GM19099 (cell line): ENCODE data around the gene SEMA5A.

Source experiments
- POLR2A ChIP-seq: IDR thresholded peaks from 3 replicates; pipeline ENCODE4 v1.6.1; 2011; ENCODE audit warnings: low read depth; ENCODE audit not compliant: insufficient read length; ENCODE audit errors: extremely low read depth

The SEMA5A gene

DNA sequence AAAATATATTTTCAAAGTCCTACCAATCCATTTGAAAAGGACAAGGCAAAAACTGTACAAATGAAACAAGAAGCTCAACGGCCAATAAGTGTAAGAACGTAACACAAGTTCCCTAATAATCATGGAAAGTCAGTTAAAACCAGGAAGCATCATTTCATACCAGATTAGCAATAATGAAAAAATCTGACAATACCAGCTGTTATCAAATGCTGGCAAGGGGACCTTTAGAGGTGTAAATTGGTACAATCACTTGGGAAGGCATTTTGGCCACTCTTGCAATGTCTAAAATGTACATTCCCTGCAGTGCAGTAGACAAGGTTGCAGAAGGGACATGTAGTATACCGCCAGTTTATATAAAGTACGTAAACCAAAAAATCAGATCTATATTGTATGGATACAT, 10.1 kb upstream of the SEMA5A start:
- TF ChIP-seq POLR2A: no peak

DNA sequence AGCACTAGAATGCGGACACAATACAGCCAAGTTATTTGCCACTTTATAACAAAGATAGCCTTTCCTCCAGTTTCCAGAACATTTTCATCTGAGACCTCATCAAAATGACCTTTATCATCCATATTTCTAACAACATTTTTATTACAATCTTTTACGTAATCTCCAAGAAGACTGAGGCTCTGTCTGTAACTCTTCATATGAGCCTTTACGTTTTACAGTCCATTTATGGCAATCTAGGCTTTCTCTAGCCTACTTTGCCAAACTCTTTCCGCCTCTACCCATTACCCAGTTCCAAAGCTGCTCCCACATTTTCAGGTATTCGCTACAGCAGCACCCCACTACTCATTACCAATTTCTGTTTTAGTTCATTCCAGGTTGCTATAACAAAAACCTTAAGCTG, 8.2 kb upstream of the SEMA5A start:
- no peak for TF ChIP-seq POLR2A

DNA sequence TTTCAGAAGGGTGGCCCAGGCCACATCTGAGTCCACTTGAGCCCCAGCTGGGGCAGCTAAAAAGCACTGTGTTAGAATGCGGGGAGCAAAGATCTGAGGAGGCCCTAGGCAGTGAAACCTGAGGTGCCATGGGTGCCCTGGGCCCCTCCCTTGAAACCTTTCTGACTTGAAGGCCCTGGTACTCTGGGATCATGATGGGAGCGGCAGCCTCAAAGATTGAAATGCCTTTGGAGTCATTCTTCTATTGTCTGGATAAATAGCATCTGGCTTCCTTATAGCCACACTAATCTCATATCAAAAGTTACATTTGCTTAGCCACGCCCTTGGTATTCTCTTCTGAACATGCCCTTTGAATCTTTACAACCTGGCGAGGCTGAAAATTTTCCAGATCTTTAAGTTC, 7.7 kb upstream of the SEMA5A start:
- TF ChIP-seq POLR2A: no peak

DNA sequence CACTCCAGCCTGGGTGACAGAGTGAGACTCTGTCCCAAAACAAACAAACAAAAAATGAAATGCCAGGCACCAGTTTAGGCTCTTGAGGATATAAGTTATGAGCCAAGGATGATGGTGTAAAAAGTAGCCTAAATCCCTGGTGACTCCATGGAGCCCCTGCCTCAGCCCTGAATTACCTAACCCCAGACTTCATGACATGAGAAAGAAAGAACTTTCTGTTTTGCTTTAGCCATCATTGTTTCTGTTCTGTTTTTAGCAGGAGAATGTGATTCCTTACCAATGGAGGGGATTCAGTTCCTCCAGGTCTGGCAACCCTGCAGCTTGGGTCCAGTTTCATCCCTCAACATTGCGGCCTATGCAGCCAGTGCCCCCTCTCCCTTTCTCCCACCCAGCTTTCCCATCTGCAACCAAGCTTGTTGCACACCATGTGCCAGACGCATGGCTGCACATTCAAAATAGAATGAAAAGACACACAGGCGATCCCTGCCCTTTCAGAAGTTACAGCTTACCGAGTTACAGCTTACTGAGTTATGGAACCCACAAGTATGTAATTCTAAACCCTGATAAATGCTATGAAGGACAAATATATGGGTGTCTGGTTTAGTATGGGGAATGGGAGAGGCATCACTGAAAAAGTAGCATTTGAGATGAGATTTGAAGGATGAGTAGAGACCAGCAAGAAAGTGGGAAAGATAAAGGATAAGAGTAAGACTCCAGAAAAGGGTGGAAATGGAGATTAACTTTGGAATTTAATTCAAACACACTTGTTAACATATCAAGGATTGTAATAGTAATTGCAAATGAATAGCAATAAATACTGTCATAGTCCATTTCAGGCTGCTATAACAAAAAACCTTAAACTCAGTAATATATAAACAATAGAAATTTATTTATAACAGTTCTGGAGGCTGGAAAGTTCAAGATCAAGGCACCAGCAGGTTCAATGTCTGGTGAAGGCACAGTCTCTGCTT, 6.0 kb upstream of the SEMA5A start:
- no peak for TF ChIP-seq POLR2A

DNA sequence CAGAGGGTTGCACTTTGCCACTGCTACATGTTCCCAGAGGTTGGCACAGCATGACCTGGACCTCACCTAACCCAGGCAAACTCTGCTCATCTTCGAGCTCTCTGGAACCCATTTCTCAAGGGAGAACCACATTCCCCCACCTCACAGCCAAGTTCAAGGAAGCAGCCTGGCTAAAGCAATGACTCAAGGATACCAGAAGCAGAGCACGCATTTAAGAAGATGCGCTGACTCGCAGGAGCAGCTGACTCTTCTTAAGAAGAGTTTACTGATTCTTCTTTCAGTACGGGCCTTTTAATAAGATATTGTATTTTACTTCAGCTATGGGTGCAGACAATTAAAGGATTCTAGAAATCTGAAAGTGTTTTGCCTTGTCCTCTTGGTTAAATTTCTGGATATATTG, 4.1 kb upstream of the SEMA5A start:
- TF ChIP-seq POLR2A: no peak

DNA sequence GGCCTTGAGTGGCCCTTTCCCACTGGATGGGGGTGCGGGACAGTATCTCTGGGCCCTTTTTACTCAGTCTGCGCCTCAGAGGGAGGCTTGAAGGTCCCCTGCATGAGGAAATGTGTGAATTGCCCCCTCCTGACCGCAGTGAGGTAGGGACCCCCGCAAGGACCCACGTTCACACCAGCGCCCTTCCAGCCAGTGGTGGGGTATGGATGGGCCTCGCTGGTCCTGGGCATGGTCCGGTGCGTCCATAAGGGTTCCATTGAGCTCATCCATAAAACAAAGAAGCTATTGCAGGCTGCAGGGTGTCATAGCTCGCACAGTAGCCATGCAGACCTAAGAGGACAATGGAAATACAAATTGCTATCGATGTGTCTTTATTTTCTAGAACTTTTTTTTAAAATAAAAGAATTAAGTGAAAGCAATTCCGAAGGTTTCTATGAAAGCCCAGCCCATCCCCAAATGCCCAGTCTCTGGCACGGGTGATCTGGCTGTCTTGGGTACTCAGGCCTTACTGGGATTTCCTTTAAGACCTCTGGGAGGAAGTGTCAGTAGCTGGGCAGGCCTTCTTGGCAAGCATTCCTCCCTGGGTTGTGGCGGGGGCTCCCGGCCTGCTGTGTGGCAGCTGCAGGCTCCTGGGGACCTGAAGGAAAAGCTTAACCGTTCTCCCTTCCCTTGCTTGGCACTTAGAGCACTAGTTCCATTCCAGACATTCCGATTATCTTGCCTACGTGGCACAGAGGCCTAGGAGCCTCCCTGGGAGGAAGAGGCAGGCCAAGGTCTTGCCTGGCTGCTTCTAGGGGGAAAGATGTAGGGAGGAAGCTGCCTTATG, 1.5 kb upstream of the SEMA5A start:
- no peak for TF ChIP-seq POLR2A

DNA sequence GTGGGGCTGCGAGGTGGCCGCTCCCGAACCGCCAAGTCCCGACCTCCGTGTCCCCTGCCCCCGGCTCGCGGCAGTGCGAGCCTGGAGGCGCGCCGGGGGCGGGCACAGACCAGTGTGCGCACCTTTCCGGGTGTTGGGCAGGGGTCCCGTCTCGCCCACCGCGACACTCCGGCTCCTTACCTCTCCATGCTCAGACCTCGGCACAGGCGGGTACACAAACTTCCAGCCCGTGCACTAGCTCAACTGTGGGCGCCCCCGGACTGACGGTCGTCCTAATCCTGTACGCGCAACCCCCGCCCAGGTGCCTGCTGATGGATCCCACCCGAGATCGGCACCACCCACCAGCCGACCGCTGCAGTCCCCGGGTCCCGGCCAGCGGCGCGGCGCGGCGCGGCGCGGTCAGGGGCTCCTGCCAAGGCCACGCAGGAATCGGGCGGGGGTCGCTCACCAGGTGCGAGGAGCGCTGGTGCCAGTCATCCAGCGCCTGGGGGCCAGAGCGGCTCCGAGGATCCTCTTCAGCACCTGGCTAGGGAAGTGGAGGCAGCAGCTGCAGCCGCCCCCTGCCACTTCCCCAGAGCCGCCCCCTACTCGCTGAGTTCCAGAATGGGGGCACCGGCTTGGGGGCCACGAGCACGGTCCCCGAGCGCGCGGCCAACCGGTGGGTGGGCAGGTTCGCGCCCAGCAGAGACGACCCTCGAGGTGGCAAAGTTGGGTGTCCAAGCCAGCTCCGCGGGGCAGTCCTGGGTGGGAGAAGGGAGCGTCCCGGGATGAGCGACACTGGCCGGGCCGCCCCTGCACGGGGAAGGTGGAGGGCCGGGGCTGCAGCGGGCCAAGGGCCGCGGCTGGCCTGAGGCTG, 511 bp downstream of the SEMA5A start:
- no peak for TF ChIP-seq POLR2A

DNA sequence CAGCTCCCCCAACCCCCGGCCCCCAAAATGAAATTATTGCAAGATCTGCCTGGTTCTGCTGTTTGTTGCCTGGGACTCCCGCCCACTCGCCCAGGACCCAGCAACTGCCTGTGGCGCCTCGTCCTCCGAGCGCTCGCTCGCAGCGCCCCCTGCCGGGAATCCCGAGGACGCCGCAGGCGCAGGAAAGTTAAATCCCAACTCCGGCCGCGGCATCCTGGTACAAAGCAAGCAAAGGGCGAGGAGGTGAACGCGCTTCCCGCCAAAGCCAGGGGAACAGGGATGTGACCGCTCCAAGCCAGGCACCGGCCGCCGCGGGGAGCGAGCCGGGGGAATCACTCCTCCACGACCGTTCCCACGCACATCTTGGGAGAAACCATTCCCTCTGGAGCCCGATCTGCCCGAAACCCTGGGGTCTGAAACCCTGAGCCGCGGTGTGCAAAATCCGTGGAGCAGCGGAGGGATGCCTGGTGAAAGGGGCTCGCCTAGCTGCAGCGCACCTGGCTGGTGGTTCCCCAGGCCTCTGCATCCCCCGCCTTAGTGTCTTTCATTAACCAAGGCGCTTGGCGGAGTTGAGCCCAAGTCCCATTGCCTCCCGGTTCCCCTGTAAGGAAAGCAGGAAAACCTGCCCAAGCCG, 1.3 kb downstream of the SEMA5A start:
- no peak for TF ChIP-seq POLR2A

DNA sequence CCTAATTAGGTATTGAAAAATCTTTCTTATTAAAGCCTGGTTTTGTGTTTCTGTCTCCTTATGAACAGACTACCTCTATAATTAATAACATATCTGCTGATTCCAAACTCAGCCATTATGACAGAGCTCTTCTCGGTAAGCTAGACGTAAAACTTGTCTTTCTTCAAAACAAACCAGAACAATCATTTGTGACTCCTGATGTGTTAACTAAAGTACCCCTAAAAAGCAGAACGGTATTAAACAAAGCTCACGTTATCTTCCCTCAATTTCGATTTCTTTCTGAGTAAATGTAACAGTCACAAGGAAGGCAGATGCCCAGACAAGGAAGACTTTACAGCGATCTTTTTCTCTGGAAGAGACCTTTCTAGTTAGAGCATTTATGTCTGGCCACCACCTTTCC, 1.8 kb downstream of the SEMA5A start:
- no peak for TF ChIP-seq POLR2A

DNA sequence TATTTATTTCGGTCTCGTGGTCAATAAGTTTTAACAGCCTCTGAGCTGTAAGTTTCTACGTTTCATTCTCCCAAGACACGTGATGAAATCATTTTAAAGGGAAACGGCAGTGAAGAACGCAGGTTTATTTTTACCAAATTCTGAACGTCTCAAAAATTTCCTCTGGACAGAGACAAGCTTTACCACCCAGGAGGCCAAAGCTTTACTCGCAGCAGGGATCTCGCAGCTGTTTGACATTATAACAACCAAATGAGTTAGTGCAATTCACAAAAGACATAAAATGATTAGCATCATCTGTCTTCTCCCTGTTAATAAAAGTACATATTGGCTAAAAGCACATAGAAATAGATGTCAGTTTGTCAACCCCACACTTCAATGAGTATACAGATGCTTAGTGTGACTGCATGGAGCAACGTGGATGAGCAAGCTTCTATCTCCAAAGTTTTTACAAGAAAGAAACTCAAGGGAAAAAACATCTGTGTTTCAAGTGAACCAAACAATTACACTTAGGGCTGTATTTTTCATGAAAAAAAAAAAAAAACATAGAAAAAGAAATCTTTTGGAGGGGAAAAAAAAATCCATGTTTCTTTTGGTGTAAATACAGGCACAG, 2.5 kb downstream of the SEMA5A start:
- no peak for TF ChIP-seq POLR2A

DNA sequence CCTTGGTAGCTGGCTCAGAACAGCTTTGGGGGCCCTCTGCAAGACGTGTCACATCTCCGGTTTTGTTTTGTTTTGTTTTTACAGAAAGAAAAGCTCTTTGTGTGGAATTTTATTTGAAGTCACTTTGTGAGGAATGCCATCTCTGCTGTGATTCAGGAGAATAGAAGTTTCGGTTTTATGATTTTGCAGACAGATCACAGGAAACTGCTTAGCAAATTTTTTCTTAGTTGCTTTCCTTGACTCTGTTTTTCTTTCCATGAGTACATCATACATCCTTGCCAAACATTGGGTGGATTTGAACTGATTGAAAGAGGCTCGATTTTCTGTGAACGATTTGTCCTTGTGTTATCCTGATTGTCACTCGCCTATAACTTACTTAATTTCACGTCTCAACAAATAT, 5.1 kb downstream of the SEMA5A start:
- TF ChIP-seq POLR2A: no peak

DNA sequence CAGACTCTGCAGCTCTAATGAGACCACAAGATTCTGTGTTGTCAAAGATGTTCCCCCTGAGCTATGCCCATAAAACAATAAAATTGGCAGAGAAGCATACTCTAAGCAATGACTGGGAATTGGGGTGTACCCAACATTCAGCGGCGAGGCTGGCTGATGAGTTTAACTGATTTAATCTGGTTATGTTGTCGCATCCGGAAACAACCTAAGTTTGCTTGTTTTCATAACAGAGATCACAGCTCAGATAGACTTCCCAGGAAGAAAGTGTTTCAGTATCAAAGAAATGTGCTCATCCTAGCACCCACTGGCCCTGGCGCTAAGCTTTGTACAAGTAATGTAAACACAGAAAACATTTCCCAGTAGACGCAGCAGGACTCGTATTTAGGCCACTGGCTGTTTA, 7.4 kb downstream of the SEMA5A start:
- no peak for TF ChIP-seq POLR2A

DNA sequence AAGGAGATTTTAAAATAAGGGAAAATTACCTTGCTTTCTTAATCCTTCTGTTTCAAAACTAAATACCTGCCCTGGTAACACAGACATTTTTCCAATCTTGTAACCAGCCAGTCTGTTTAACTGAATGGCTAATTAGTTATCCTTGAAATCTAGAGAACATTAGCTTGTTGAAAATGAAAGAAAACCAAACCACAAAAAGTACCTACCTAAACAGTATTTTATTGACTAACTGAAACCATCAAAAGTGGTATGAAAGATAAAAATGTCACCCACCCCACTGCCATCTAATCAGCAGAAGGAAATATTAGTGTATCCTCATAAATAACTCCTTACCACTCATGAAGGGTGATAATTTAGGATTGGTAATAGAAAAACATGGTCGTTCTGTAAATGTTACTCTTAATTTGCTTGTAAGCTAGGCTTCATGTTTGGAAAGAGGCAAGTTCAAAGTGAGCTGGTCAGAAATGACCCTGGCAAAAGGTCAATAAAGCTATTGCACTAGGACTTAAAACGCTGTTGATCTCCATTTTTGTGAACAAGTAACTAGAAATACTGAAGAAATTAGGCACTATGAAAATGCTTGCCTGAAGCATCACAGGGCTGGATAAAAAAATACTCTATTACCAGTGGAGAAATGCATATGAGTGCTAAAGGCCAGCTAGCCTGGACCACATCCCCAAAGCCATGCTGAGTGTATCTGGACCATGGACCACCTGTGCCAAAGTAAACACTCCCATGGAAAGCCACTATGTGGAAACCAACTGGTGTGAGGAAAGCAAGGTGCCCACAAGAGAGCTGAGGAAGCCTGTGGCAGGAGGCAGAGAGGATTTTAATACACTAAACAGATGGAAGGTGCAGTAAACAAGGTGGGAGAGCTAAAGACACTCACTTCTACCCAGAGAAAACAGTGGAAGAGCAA, 8.4 kb downstream of the SEMA5A start:
- TF ChIP-seq POLR2A: no peak

DNA sequence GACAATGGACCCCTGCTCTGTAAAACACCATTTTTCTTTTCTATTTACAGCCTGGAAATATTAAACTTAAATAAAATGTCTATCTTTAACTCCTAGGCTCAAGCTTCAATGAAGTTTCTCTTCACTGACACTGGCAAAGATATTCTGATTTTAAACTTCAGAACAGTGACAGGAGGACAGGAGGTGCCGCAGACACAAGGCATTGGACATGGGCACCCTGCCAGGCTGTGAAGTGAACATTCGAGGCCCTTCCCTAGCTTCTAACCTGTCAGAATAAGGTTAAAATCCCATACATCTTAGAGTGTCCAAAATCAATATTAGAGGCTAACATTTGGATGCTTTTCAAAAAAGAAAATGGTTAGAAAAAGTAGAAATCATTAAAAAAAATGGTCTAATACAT, 9.2 kb downstream of the SEMA5A start:
- no peak for TF ChIP-seq POLR2A
